GM18507 (cell line): ENCODE results near the gene CBLN3.

Experiments
- DNase-seq: peaks from one replicate; pipeline ENCODE4 v3.0.0; 2011; ENCODE audit warnings: low read depth; ENCODE audit not compliant: insufficient read length; ENCODE audit errors: extremely low spot score
- FAIRE-seq: peaks from 2 replicates; lab custom pipeline; 2011; peaks lifted over from hg19 to GRCh38; lab: Jason Lieb, UNC

Gene CBLN3

DNA sequence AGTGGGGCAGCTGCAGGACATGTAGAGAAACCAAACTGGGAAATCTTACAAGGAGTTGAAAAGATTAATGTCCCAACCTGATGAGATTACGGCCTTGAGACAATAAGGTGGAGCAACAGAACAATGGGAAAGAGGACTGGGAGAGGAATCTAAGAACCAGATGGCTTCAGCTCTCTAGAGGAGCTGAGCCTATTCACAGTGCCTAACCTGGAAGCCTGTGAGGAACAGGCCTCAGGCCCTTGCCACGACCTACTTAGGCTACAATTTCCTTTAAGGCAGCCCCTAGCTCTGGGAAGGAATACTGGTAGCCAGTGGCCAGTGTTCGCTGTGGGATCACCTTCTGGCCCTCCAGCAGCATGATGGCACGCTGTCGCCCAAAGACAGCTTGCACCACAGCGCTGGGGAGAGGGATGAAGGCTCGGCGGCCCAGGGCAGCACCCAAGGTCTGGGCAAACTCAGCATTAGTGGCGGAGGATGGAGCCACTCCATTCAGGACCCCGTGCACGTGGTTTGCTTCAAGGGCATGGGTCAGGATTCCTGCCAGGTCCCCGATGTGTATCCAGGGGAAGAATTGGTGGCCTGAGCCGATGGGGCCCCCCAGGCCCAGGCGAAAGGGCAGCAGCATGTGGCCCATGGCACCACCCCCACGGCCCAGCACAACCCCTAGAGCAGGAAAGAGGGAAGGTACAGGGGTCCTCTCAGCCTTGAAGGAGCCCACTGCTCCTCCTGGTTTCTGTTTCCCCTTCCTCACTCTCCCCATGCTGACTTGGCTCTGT lies 10.6 kb upstream of the CBLN3 start:
- no peak for FAIRE-seq
- no peak for DNase-seq

- DNase-seq (no peak), FAIRE-seq (no peak)
Measured at GRCh38 chr14:24439257-24439656, 9.8 kb upstream of the CBLN3 start.

DNA sequence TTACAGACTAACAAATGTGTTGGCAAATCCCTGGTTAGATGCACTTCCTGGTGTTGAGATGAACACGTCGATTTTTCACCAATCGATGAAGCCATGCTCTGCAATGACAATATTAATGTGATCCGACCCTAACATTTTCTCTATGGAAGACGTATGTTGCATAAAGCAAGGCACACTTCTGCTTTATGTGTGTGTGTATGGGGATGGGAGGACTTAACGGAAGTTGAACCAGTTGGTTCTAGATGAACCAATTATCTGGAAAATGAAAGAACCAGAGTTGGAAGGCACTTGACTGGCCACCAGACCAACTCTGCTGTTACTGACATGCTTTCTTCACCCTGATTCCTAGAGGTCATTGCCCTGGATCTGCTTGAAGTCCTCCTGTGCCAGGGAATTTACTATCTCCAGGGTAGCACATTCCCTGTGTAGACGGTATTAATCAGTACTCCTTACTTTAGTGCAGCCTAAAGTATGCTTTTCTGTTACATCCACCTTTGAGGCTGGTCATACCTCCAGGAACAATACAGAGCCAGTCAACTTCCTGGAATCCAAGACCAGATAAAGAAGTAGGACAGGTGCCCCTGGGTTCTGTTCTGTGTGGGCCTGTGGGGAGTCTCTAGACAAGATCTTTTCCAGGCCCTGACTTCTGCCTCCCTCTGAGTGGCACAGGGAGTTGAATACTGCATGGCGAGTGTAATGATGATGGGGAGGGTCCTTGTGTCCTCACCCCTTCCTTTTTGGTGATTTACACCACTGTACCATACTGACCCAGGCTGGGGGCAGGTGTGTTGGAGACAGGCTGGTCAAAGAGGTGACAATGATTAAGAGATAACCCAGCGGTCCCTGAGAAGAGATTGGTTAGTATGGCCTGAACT lies 9.0 kb upstream of the CBLN3 start:
- FAIRE-seq (no peak), DNase-seq (no peak)

GRCh38 chr14:24437736-24438067 lies 8.2 kb upstream of the CBLN3 start:
- no peak for DNase-seq
- no peak for FAIRE-seq

DNA sequence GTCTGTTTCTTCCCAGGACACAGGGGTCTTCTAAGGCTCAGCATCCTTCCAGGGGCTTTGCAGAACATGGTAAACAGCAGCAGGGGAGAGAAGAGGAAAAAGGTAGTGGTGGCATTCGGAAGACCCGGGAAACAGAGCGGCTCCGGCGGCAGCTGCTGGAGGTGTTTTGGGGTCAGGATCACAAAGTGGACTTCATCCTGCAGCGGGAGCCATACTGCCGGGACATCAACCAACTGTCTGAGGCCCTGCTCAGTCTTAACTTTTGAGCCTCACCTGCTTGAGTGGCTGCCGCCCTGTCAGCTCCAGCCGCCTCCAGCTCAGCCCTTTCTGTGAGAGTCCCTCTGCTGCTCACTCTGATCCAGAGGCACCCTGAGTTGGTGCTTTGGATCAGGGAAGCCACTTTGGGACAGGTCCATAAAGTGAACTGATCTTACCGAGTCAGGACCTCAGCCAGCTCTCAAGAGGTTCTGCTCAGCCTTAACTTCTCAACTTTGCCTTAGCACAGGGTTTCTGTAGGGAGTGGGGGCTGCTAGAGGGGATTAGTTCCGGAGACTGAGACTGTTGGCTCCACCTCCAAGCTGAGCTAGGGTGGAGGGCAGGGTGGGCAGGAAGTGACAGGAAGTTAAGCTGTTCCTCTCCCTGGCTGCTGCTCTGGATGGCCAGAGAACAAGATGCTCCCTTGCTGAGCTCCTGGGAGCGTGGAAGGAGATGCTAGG lies 7.7 kb upstream of the CBLN3 start:
- FAIRE-seq (no peak), DNase-seq (no peak)

DNA sequence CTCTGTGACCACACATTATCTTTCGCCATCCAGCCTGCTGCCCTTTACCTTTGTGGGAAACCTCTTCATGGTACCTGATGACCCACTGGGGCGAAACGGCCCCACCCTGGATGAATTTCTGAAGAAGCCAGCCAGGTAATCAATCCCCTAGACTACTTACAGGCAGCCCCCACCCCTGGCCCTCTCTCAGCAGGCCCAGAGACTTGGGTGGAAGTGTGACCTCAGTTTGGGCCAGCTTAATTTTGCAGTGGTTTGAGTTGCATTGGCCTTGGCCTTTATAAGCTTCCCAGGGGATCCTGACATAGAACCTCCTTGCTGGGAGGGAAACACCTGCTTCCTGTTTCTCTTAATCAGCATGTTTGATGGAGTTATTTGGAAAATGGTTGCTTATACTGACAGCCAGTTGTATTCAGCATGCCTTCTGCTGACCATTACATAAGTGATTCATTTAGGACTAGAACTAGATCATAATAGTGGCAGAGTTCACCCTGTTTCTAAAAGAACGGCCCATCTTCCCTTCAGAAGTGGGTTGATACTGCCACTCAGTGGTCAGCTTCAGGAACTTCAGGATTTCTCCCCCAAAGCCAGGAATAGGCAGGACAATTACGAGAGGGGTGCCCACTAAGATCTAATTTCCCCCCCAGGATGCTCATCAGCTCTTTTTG lies 7.0 kb upstream of the CBLN3 start:
- FAIRE-seq = peak; percentile 76
- DNase-seq = no peak

GRCh38 chr14:24435998-24436354 lies 6.5 kb upstream of the CBLN3 start:
- DNase-seq (no peak), FAIRE-seq (no peak)

DNA sequence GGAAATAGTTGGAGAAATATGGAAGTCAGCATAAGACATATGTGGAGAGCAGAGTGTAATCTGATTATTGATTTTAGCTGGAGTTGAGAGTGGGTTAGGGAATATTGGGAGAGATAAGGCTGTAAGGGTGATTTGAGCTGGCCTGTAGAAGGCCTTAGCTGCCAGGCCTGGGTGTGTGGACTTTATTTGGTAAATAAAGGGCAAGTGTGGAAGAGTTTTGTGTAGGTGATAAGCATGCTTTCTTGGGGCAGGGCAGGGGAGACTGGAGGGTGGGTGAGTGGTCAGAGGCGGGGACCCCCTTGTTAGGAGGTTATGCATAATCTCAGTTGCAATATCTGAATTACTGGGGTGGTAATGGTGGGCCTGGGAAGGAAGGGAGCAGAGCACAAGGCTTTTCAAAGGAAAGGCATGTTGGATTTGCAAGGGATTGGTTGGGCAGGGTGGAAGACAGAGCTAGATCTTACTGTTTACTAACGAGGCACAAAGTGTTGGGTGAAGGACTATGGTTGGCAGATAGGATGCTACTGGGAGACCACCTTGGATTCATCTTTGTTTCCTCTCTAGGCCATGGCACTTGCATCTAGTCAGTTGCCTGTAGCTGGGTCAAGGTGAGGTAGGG lies 5.8 kb upstream of the CBLN3 start:
- FAIRE-seq (no peak), DNase-seq (no peak)

- DNase-seq (no peak), FAIRE-seq (no peak)
Measured at GRCh38 chr14:24434676-24435075, 5.2 kb upstream of the CBLN3 start.

DNA sequence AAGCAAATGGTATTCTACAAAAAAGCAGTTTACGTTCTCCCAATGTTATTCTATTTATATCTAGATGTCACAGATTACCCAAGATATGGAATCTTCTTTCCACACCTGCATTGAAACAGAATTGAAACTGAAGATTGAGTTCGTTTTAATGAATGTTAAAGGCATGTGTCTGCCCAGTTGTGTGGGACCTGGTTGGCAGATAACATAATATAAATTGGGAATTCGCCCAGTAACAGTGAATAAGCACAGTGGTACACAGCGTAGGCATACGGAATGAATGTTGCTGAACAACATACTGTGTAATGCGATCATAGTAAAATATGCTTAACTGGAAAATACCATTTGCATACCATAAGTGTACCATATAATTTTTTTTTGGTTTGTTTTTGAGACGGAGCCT lies 4.6 kb upstream of the CBLN3 start:
- DNase-seq (no peak), FAIRE-seq (no peak)

DNA sequence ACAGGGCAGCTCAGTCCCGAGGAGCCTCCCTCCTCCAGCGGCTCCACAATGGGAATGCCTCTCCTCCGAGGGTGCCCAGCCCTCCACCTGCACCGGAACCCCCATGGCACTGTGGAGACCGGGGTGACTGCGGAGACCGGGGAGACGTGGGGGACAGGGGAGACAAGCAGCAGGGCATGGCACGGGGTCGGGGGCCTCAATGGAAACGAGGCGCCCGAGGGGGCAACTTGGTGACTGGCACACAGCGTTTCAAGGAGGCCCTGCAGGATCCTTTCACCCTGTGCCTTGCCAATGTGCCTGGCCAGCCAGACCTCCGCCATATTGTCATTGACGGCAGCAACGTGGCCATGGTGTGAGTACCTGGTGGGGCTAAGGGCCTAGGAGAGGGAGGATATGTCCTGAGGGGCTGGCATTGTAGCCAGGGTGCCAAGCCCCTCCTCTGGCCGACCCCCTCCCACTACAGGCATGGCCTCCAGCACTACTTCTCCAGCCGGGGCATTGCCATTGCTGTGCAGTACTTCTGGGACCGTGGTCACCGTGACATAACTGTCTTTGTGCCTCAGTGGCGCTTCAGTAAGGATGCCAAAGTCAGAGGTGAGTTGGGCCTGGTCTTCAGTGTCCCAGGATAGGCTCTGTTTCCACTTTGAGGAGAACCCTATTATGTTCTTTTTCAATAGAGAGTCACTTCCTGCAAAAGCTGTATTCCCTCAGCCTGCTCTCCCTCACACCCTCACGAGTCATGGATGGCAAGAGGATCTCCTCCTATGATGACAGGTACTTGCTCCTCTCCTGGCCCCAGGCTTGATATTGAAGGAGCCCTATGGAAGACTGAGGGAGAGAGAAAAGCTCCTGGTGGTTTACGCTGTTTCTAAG lies 3.0 kb upstream of the CBLN3 start:
- FAIRE-seq = no peak
- no peak for DNase-seq

- DNase-seq (peak; percentile 74), FAIRE-seq (peak; percentile 80)
Measured at GRCh38 chr14:24431569-24432258, 2.2 kb upstream of the CBLN3 start.

GRCh38 chr14:24430682-24431568 lies 1.5 kb upstream of the CBLN3 start:
- FAIRE-seq (peak; percentile 81), DNase-seq (peak; percentile 52)

GRCh38 chr14:24430143-24430681 lies 744 bp upstream of the CBLN3 start:
- FAIRE-seq = no peak
- peak; percentile 60 for DNase-seq

- DNase-seq (no peak), FAIRE-seq (no peak)
Measured at GRCh38 chr14:24428628-24429394, 657 bp downstream of the CBLN3 start.
